ENCODE results near the gene STPG2. TPM values are rescaled to one million over a fixed set of nuclear protein-coding genes. Genes with fewer than 3 reads are reported as not detected.
A peak's percentile ranks its signal among the peaks of the same experiment; 100 is the strongest.

Gene STPG2
- total RNA-seq, 8 experiments from 2014 or later, result 0.05 to 0.93 (median 0.35) TPM; not detected in 1

DNA sequence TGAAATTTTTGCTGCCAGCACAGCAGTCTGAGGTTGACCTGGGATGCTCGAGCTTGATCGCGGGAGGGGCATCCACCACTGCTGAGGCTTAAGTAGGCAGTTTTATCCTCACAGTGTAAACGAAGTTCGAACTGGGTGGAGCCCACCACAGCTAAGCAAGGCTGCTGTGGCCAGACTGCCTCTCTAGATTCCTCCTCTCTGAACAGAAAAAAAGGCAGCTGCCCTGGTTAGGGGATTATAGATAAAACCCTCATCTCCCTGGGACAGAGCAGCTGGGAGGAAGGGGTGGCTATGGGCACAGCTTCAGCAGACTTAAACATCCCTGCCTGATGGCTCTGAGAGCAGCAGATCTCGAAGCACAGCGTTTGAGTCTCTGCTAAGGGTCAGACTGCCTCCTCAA, 314.6 kb downstream of the STPG2 start:
- WGBS, 10 experiments, result 91 to 93% (median 92%) methylated on average over 2 to 6 of the region's 7 CpGs; no CpG with 5 or more reads in 6 of the 10 experiments
- in situ Hi-C loops (cut with MboI; ENCODE audit: low pct_unique_long_range_greater_than_20kb in 2 of 9, low sequenced_read_pairs in 9 of 9, unreplicated experiment in 9 of 9), result no loop called here
- Histone ChIP-seq H3K4me1 (replicated peaks in 1 of 2) (no peaks in the 10 kb centered on the region), H3K4me3 (no peak overlapping the region), H3K27ac (no peak overlapping the region)
- ATAC-seq (replicated peaks in 6 of 8), result no peak

GRCh38 chr4:97819294-97819693, 324.0 kb downstream of the STPG2 start:
- no peak overlapping the region for H3K27ac ChIP-seq
- no peaks in the 10 kb centered on the region for H3K4me1 ChIP-seq (replicated peaks in 1 of 2)
- no peak for ATAC-seq (replicated peaks in 6 of 8)
- 0 to 100% (median 80%) methylated on average over 1 of the region's 1 CpG; no CpG with 5 or more reads in 1 of the 10 experiments for WGBS, 10 experiments
- in situ Hi-C loops (cut with MboI; ENCODE audit: low pct_unique_long_range_greater_than_20kb in 2 of 9, low sequenced_read_pairs in 9 of 9, unreplicated experiment in 9 of 9), result no loop called here
- no peak overlapping the region for H3K4me3 ChIP-seq

- Histone ChIP-seq H3K4me3 (no peak overlapping the region), H3K27ac (no peak overlapping the region), H3K4me1 (replicated peaks in 1 of 2) (no peaks in the 10 kb centered on the region)
- WGBS, 10 experiments, result 25 to 100% (median 68%) methylated on average over 1 of the region's 1 CpG; no CpG with 5 or more reads in 2 of the 10 experiments
- in situ Hi-C loops (cut with MboI; ENCODE audit: low pct_unique_long_range_greater_than_20kb in 2 of 9, low sequenced_read_pairs in 9 of 9, unreplicated experiment in 9 of 9), result no loop called here
- ATAC-seq (replicated peaks in 6 of 8), result no peak
These were observed 330.5 kb downstream of the STPG2 start for GRCh38 chr4:97812768-97813167.

DNA sequence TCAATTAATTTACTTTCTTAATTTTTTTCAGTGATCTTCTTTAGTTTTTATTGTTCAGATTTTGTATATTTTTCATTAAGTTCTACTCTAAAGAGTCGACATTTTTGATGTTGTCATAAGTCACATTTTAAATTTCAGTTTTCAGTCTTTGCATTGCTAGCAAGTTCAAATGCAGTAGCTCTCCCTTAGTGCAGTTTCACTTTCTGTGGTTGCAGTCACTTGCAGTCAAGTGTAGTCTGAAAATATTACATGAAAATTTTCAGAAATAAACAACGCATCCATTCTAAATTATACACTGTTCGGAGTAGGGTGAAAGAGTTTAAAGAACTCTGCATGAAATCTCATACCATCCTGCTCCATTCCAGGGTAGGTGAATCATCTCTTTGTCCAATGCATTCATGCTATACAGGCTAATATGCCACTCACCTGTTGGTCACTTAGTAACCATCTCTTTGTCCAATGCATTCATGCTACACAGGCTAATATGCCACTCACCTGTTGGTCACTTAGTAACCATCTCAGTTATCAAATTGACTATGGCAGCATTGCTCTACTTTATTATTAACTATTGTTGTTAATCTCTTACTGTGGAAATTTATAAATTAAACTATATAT, 356.9 kb downstream of the STPG2 start:
- H3K4me1 ChIP-seq (replicated peaks in 1 of 2), result no peaks in the 10 kb centered on the region
- in situ Hi-C loops (cut with MboI; ENCODE audit: low pct_unique_long_range_greater_than_20kb in 2 of 9, low sequenced_read_pairs in 9 of 9, unreplicated experiment in 9 of 9), result no loop called here
- 0 to 100% (median 75%) methylated on average over 1 to 3 of the region's 3 CpGs for WGBS, 10 experiments

GRCh38 chr4:97778174-97778573, 365.1 kb downstream of the STPG2 start:
- 40 to 100% (median 80%) methylated on average over 1 to 2 of the region's 10 CpGs; no CpG with 5 or more reads in 5 of the 10 experiments for WGBS, 10 experiments
- Histone ChIP-seq H3K4me3 (no peak overlapping the region), H3K27ac (no peak overlapping the region), H3K4me1 (replicated peaks in 1 of 2) (no peaks in the 10 kb centered on the region)
- ATAC-seq (replicated peaks in 6 of 8), result no peak
- in situ Hi-C loops (cut with MboI; ENCODE audit: low pct_unique_long_range_greater_than_20kb in 2 of 9, low sequenced_read_pairs in 9 of 9, unreplicated experiment in 9 of 9), result no loop called here

More for the DNA sequence above, 356.9 kb downstream of the STPG2 start:
- no peak for ATAC-seq (replicated peaks in 6 of 8)
- Histone ChIP-seq H3K4me3 (no peak overlapping the region), H3K27ac (no peak overlapping the region)

GRCh38 chr4:97774347-97774989, 368.8 kb downstream of the STPG2 start:
- 0 to 100% (median 73%) methylated on average over 1 to 2 of the region's 2 CpGs for WGBS, 10 experiments
- in situ Hi-C loops (cut with MboI; ENCODE audit: low pct_unique_long_range_greater_than_20kb in 2 of 9, low sequenced_read_pairs in 9 of 9, unreplicated experiment in 9 of 9), result no loop called here

GRCh38 chr4:97770222-97770621, 373.1 kb downstream of the STPG2 start:
- no peak overlapping the region for H3K4me3 ChIP-seq
- in situ Hi-C loops (cut with MboI; ENCODE audit: low pct_unique_long_range_greater_than_20kb in 2 of 9, low sequenced_read_pairs in 9 of 9, unreplicated experiment in 9 of 9), result no loop called here
- H3K27ac ChIP-seq, result no peak overlapping the region
- H3K4me1 ChIP-seq (replicated peaks in 1 of 2), result no peaks in the 10 kb centered on the region
- 17 to 100% (median 84%) methylated on average over 1 of the region's 1 CpG; no CpG with 5 or more reads in 2 of the 10 experiments for WGBS, 10 experiments
- ATAC-seq (replicated peaks in 6 of 8), result no peak

More at GRCh38 chr4:97774347-97774989, 368.8 kb downstream of the STPG2 start:
- H3K4me1 ChIP-seq (replicated peaks in 1 of 2), result no peaks in the 10 kb centered on the region
- ATAC-seq (replicated peaks in 6 of 8), result no peak
- H3K27ac ChIP-seq, result no peak overlapping the region
- no peak overlapping the region for H3K4me3 ChIP-seq

DNA sequence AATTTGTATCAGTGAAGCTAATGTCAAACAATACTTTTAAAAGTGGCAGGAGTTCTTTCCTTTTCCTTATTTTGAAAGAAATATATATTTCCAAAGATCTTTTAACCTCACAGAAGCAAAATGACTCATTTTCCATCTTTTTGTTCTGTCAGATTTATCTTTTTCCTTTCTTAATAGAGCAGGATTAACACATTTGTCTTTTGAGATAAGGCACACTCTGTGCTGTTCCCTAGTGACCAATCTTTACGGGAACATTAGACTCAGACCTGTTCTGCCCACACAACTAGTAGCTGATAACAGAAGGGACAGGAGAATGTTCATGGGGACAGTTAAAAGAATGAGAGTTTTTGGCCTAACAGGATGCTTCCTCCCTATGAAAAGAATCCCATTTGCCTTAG, 381.2 kb downstream of the STPG2 start:
- WGBS, 10 experiments, result 0 to 57% (median 33%) methylated on average over 1 of the region's 1 CpG; no CpG with 5 or more reads in 5 of the 10 experiments
- ATAC-seq (replicated peaks in 6 of 8), result peak; percentile 32 to 77 (median 51)
- Histone ChIP-seq H3K4me1 (replicated peaks in 1 of 2) (peaks cover 4 to 6% of the 10 kb centered on the region in 2 donors), H3K4me3 (no peak overlapping the region), H3K27ac (no peak overlapping the region)
- in situ Hi-C loops (cut with MboI; ENCODE audit: low pct_unique_long_range_greater_than_20kb in 2 of 9, low sequenced_read_pairs in 9 of 9, unreplicated experiment in 9 of 9), result no loop called here

DNA sequence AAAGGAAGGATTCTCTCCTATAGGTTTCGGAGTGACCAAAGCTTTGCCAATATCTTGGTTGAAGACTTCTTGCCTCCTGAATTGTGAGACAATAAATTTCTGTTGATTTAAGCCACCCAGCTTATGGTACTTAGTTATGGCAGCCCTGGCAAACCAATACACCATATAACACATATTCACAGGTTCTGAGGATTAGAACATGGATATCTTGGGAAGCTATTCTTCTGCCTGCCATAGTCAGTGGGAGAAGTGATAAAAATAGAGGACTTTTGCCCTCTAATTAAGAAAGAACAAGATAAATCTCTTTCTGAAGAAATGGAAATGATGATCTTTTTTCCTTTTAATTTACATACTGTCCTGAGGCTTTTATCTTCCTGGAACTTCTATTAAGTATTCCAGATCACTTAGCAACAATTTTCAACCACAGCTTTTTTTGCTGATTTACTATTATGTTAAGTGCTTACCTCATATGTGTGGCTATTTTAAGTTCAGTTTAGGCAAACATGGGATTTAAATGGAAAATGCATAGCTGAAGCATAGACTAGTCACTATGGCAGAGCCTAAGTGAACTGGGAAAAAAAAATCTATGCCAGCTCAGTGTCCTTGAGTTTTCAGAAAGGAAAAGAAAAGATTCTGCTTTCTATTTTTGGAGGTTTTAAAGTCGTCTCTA, 381.7 kb downstream of the STPG2 start:
- ATAC-seq (replicated peaks in 6 of 8), result peak; percentile 90 to 99 (median 96)
- 0 to 77% (median 38%) methylated on average over 1 to 2 of the region's 2 CpGs for WGBS, 10 experiments
- in situ Hi-C loops (cut with MboI; ENCODE audit: low pct_unique_long_range_greater_than_20kb in 2 of 9, low sequenced_read_pairs in 9 of 9, unreplicated experiment in 9 of 9), result no loop called here

DNA sequence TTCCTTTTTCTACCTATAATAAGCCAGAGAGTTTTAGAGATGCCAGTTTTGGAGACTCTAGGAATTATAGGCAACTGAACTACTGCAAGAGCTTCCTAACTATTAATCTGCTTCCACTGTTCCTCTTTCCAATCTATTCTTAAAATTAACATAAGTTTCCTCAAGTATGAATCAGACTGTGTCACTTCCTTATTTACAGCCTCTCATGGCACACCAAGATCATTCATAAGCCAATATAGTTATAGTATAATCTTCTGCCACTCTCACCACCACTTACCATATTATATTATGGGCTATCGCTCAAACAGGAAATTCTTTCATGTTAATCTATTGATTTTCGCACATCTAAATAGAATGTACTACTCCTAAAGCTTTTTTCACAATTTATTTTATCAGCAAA, 383.5 kb downstream of the STPG2 start:
- in situ Hi-C loops (cut with MboI; ENCODE audit: low pct_unique_long_range_greater_than_20kb in 2 of 9, low sequenced_read_pairs in 9 of 9, unreplicated experiment in 9 of 9), result no loop called here
- 0 to 100% (median 90%) methylated on average over 1 to 2 of the region's 2 CpGs for WGBS, 10 experiments

More for the DNA sequence above, 381.7 kb downstream of the STPG2 start:
- Histone ChIP-seq H3K4me3 (no peak overlapping the region), H3K27ac (no peak overlapping the region), H3K4me1 (replicated peaks in 1 of 2) (peaks cover 4 to 6% of the 10 kb centered on the region in 2 donors)

GRCh38 chr4:97752599-97752998, 390.7 kb downstream of the STPG2 start:
- in situ Hi-C loops (cut with MboI; ENCODE audit: low pct_unique_long_range_greater_than_20kb in 2 of 9, low sequenced_read_pairs in 9 of 9, unreplicated experiment in 9 of 9), result no loop called here

More for the DNA sequence above, 383.5 kb downstream of the STPG2 start:
- H3K27ac ChIP-seq, result no peak overlapping the region
- no peak overlapping the region for H3K4me3 ChIP-seq
- ATAC-seq (replicated peaks in 6 of 8), result no peak
- peaks cover 4 to 6% of the 10 kb centered on the region in 2 donors for H3K4me1 ChIP-seq (replicated peaks in 1 of 2)

GRCh38 chr4:97747945-97748344, 395.3 kb downstream of the STPG2 start:
- WGBS, 10 experiments, result 0 to 96% (median 69%) methylated on average over 1 to 3 of the region's 3 CpGs
- in situ Hi-C loops (cut with MboI; ENCODE audit: low pct_unique_long_range_greater_than_20kb in 2 of 9, low sequenced_read_pairs in 9 of 9, unreplicated experiment in 9 of 9), result no loop called here
- Histone ChIP-seq H3K27ac (no peak overlapping the region), H3K4me1 (replicated peaks in 1 of 2) (no peaks in the 10 kb centered on the region), H3K4me3 (no peak overlapping the region)
- no peak for ATAC-seq (replicated peaks in 6 of 8)

More at GRCh38 chr4:97752599-97752998, 390.7 kb downstream of the STPG2 start:
- 0 to 100% (median 31%) methylated on average over 1 of the region's 1 CpG; no CpG with 5 or more reads in 2 of the 10 experiments for WGBS, 10 experiments
- Histone ChIP-seq H3K27ac (no peak overlapping the region), H3K4me1 (replicated peaks in 1 of 2) (no peaks in the 10 kb centered on the region), H3K4me3 (no peak overlapping the region)
- peak in 1 of 8 experiments; percentile 96 for ATAC-seq (replicated peaks in 6 of 8)

- H3K27ac ChIP-seq, result no peak overlapping the region
- H3K4me3 ChIP-seq, result no peak overlapping the region
- in situ Hi-C loops (cut with MboI; ENCODE audit: low pct_unique_long_range_greater_than_20kb in 2 of 9, low sequenced_read_pairs in 9 of 9, unreplicated experiment in 9 of 9), result no loop called here
- WGBS, 10 experiments, result 0 to 63% (median 41%) methylated on average over 1 to 4 of the region's 4 CpGs
- peaks cover 0 to 8% of the 10 kb centered on the region in 2 donors for H3K4me1 ChIP-seq (replicated peaks in 1 of 2)
- ATAC-seq (replicated peaks in 6 of 8), result peak in 5 of 8 experiments; percentile 39 to 67 (median 50)
These were observed 422.3 kb downstream of the STPG2 start for GRCh38 chr4:97720869-97721432.
